DOHH2 (cell line): ENCODE results near the gene SPG7.

Experiments
- H3F3A ChIP-seq: fragments of 200-600 bp; sonication (generic), shearing (Covaris generic); 2 replicates; pipeline ENCODE4 v1.6.0; 2016; ENCODE audit warnings: antibody characterized with exemption, mild to moderate bottlenecking; ENCODE audit not compliant: control insufficient read depth, insufficient read depth
- H3K27ac ChIP-seq: fragments of 200-600 bp; sonication (generic); 2 replicates; pipeline ENCODE4 v1.5.1; 2014; ENCODE audit warnings: low read depth, mild to moderate bottlenecking, low read length, moderate library complexity
- H3K27me3 ChIP-seq: fragments of 200-600 bp; sonication (generic); 2 replicates; pipeline ENCODE4 v1.6.1; 2014; ENCODE audit warnings: mild to moderate bottlenecking, low read length, mixed read lengths; ENCODE audit not compliant: control insufficient read depth
- H3K36me3 ChIP-seq: fragments of 200-600 bp; sonication (generic); 2 replicates; pipeline ENCODE4 v1.6.1; 2014; ENCODE audit warnings: mild to moderate bottlenecking, low read length, moderate library complexity, mixed read lengths; ENCODE audit not compliant: control insufficient read depth
- H3K4me1 ChIP-seq: fragments of 200-600 bp; sonication (generic); 2 replicates; pipeline ENCODE4 v1.6.1; 2014; ENCODE audit warnings: mild to moderate bottlenecking, low read length, mixed read lengths; ENCODE audit not compliant: control insufficient read depth
- H3K4me2 ChIP-seq: fragments of 200-600 bp; sonication (generic); 2 replicates; pipeline ENCODE4 v1.6.0; 2014; ENCODE audit warnings: mild to moderate bottlenecking, low read length, moderate library complexity
- H3K4me3 ChIP-seq: fragments of 200-600 bp; sonication (generic); 2 replicates; pipeline ENCODE4 v1.5.1; 2014; ENCODE audit warnings: mild to moderate bottlenecking, low read length, mixed read lengths
- H3K79me2 ChIP-seq: fragments of 200-600 bp; sonication (generic); 2 replicates; pipeline ENCODE4 v1.6.1; 2014; ENCODE audit warnings: mild to moderate bottlenecking, low read length, mixed read lengths; ENCODE audit not compliant: control insufficient read depth
- H3K9me2 ChIP-seq: fragments of 200-600 bp; sonication (generic); replicated peaks from 2 replicates; pipeline ENCODE4 v1.6.1; 2014; ENCODE audit warnings: mild to moderate bottlenecking, low read length, mixed read lengths; ENCODE audit not compliant: control insufficient read depth
- H3K9me3 ChIP-seq: fragments of 200-600 bp; sonication (generic); 2 replicates; pipeline ENCODE4 v1.6.1; 2014; ENCODE audit warnings: antibody characterized with exemption, low read length, mixed read lengths; ENCODE audit not compliant: control insufficient read depth, insufficient read depth
- H4K20me1 ChIP-seq: fragments of 200-600 bp; sonication (generic); 2 replicates; pipeline ENCODE4 v1.6.0; 2014; ENCODE audit warnings: low read depth, mild to moderate bottlenecking, antibody characterized with exemption, low read length, moderate library complexity; ENCODE audit not compliant: control insufficient read depth, insufficient read depth
- EZH2phosphoT487 ChIP-seq: fragments of 200-600 bp; sonication (generic); IDR thresholded peaks from 2 replicates; pipeline ENCODE4 v1.6.1; 2017; ENCODE audit warnings: borderline replicate concordance, mild to moderate bottlenecking, antibody characterized with exemption, low read length, moderate library complexity, mixed read lengths
- TF ChIP-seq, protein P1 (sequence below): fragments of 200-600 bp; sonication (generic); IDR thresholded peaks from one replicate; pipeline ENCODE4 v1.5.1; 2014; ENCODE audit warnings: antibody characterized with exemption, mild to moderate bottlenecking, low read depth, low read length; ENCODE audit not compliant: poor library complexity, severe bottlenecking

Gene SPG7

DNA sequence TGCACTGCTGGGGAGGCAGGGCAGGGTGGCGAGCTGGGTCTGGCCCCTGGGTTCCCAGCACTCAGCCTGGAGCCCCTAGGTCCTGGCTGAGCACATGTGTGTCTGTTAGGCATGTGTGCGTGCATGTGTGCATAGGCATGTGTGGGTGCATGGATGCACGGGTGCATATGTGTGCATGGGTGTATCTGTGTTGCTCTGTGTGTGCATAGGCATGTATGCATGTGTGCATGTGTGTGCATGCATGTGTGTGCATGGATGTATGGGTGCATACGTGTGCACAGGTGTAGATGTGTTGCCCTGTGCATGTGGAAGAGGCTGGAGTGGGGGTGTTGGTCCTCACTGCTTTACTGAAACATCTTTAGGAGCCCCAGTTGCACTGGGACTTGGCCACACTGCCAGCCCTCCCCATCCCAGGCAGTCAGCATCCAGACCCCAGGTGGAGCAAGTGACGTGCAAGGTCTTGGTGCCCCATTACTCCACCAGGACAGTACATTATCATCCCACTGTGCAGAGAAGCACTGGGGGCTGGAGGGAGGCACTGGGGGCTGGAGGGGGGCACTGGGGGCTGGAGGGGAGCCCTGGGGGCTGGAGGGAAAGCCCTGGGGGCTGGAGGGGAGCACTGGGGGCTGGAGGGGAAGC, 94.9 kb downstream of the SPG7 start:
- Histone ChIP-seq H3K4me3 (no peak overlapping the region), H3K36me3 (no peaks in the 10 kb centered on the region), H3K79me2 (no peaks in the 10 kb centered on the region), H3K27me3 (peaks cover 3% of the 10 kb centered on the region; the same call in 1 of the 2 replicates), H3K9me3 (no peaks in the 10 kb centered on the region), H3K4me1 (no peaks in the 10 kb centered on the region), H3F3A (no peaks in the 10 kb centered on the region), H4K20me1 (no peaks in the 10 kb centered on the region), H3K4me2 (no peak overlapping the region), H3K27ac (no peak overlapping the region), H3K9me2 (no peaks in the 10 kb centered on the region)
- TF ChIP-seq, protein P1, sequence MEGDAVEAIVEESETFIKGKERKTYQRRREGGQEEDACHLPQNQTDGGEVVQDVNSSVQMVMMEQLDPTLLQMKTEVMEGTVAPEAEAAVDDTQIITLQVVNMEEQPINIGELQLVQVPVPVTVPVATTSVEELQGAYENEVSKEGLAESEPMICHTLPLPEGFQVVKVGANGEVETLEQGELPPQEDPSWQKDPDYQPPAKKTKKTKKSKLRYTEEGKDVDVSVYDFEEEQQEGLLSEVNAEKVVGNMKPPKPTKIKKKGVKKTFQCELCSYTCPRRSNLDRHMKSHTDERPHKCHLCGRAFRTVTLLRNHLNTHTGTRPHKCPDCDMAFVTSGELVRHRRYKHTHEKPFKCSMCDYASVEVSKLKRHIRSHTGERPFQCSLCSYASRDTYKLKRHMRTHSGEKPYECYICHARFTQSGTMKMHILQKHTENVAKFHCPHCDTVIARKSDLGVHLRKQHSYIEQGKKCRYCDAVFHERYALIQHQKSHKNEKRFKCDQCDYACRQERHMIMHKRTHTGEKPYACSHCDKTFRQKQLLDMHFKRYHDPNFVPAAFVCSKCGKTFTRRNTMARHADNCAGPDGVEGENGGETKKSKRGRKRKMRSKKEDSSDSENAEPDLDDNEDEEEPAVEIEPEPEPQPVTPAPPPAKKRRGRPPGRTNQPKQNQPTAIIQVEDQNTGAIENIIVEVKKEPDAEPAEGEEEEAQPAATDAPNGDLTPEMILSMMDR, result no peak
- no peak for TF ChIP-seq EZH2phosphoT487

DNA sequence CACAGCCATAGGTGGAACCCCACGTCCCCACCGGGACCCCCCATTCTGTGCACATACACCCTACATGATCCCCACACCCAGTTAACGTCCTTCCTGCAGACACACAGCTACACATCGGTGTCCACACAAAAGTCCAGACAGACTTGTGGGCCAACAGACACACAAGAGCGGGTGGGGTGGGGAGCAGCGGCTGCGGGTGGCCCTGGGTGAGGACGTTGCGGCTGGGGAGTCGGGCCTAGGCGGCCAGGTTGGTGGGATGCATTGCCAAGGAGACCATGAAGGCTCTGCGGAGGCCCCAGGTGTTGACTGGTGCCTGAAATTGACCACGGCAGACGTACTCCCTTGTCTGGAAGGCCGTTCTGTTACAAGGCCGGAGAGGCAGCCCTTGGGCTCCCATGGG, 96.6 kb downstream of the SPG7 start:
- Histone ChIP-seq H3K79me2 (no peaks in the 10 kb centered on the region), H3K27ac (no peak overlapping the region), H3K9me3 (no peaks in the 10 kb centered on the region), H3K27me3 (peaks cover 3% of the 10 kb centered on the region; the same call in 1 of the 2 replicates), H3K4me2 (no peak overlapping the region), H3F3A (no peaks in the 10 kb centered on the region), H4K20me1 (no peaks in the 10 kb centered on the region), H3K36me3 (no peaks in the 10 kb centered on the region), H3K4me3 (no peak overlapping the region), H3K9me2 (no peaks in the 10 kb centered on the region), H3K4me1 (no peaks in the 10 kb centered on the region)
- no peak for TF ChIP-seq EZH2phosphoT487
- TF ChIP-seq, protein P1, result no peak

DNA sequence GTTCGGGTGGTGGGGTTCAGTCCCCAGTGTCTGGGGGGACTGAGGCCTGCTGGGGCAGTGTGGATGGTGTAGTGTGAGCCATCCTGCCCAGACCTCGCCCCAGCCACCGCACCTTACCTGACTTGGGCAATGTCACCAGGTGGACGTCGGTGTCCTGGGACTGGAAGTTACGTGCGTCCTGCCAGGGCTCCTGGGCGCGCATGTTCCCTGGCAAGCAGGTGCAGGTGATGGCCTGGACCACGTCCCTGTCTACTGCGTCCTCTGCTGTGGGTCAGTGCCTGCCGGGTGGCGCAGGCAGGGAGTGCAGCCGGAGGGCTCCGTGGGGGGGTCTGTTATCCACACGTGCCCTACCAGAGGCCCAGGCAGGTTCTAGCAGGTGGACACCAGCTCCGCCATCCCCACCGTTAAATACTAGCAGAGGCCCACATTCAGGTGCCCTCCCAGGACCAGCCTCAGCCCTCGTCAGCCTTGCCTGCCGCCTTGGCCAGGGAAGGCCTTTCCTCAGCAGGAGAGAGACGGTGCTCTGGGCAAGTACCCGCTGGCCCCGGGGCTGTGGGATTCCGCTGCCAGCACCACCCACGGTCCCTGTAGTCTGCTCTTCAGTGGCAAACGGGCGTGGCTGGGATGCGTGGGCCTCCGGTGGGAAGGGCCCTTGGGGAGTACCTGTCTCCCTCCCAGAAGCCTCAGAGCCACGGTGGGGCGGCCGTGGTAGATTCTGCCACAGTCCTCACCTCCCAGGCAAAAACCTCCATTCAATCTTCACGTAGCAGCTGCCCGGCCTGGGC, 97.2 kb downstream of the SPG7 start:
- Histone ChIP-seq H3K36me3 (no peaks in the 10 kb centered on the region), H3K9me3 (no peaks in the 10 kb centered on the region), H3K4me3 (no peak overlapping the region), H3K4me1 (no peaks in the 10 kb centered on the region), H3K9me2 (no peaks in the 10 kb centered on the region), H4K20me1 (no peaks in the 10 kb centered on the region), H3K79me2 (no peaks in the 10 kb centered on the region), H3K4me2 (no peak overlapping the region), H3K27me3 (peaks cover 3% of the 10 kb centered on the region; the same call in 1 of the 2 replicates), H3K27ac (no peak overlapping the region), H3F3A (no peaks in the 10 kb centered on the region)
- TF ChIP-seq EZH2phosphoT487, result no peak
- TF ChIP-seq, protein P1, result no peak
